Measurements from ENCODE around the gene NTM.
A peak's percentile ranks its signal among the peaks of the same experiment; 100 is the strongest.
"Not testable (repeated sequence)": the region's sequence is repeated elsewhere in the genome, so short reads cannot be mapped to it uniquely, and the experiment has no call there.

The NTM gene

DNA sequence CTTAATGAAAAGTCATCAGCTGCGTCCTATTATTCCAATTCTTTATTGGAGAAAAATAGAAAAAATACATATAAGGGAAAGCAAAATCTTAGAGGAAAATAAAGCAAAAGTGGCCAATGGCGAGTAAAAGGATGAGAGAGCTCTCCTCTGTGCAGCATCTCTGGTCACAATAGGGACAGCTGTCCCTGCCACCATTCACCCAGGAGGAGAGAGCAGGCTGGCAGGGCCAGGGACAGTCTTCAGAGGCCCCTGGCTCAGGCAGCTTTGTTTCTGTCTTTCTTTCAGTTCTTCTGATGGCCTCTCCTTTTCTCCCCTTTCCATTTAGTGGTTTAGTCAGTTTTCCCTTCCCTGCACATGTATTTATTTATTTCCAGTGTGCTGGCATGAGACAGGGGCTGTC lies 941.3 kb downstream of the NTM start:
- no peak overlapping the region for H3K4me3 ChIP-seq (ENCODE audit: low read depth, low read length)
- TF ChIP-seq, protein P1, sequence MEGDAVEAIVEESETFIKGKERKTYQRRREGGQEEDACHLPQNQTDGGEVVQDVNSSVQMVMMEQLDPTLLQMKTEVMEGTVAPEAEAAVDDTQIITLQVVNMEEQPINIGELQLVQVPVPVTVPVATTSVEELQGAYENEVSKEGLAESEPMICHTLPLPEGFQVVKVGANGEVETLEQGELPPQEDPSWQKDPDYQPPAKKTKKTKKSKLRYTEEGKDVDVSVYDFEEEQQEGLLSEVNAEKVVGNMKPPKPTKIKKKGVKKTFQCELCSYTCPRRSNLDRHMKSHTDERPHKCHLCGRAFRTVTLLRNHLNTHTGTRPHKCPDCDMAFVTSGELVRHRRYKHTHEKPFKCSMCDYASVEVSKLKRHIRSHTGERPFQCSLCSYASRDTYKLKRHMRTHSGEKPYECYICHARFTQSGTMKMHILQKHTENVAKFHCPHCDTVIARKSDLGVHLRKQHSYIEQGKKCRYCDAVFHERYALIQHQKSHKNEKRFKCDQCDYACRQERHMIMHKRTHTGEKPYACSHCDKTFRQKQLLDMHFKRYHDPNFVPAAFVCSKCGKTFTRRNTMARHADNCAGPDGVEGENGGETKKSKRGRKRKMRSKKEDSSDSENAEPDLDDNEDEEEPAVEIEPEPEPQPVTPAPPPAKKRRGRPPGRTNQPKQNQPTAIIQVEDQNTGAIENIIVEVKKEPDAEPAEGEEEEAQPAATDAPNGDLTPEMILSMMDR (IDR thresholded peaks at IDR 0.05; ENCODE audit: low read depth, low read length), result no peak
- DNase-seq (ENCODE audit: low read depth, low spot score), result no peak
- in situ Hi-C loops (cut with HindIII; ENCODE audit: low sequenced_read_pairs), result no loop called here

DNA sequence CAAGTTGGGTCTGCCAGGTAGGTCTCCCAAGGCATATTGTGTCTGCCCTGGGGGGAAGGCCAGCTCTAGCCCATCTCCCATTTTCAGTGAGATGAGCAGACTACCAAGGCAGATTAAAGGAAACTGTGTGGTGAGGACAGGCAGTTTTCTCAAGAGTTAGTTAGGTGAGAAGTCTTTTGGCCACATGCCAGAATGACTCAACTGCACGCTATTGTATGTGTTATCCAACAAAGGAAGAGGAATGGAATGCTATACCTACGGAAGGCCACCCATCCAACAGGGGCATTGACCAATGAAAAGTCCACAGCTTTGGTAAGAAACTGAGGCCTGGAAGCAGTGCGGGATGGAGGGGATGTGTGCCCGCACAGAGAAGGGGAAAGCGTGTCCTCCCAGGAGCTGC lies 941.7 kb downstream of the NTM start:
- TF ChIP-seq, protein P1 (IDR thresholded peaks at IDR 0.05; ENCODE audit: low read depth, low read length), result no peak
- in situ Hi-C loops (cut with HindIII; ENCODE audit: low sequenced_read_pairs), result no loop called here
- peak; percentile 82 for DNase-seq (ENCODE audit: low read depth, low spot score)
- no peak overlapping the region for H3K4me3 ChIP-seq (ENCODE audit: low read depth, low read length)

DNA sequence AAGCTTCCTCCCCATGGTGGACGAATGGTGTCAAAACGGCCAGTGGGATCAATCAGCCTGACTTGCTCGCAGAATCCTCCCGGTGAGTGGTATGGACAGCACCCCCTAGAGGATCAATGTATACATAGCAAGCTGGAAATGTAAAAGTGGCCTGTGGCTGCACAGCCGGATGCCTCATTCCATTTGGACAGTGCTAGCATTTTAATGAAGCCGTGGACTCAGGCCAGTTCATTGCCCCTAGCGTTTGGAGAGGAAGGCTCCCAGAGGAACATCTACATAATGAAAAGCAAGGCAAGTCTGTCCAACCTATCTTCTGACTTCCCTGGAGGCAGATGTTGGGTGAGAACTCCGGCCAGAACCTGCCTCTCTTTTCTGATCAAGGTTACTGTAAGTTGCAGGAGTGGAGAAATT lies 942.3 kb downstream of the NTM start:
- TF ChIP-seq, protein P1 (IDR thresholded peaks at IDR 0.05; ENCODE audit: low read depth, low read length), result peak; percentile 72
- in situ Hi-C loops (cut with HindIII; ENCODE audit: low sequenced_read_pairs), result no loop called here
- H3K4me3 ChIP-seq (ENCODE audit: low read depth, low read length), result no peak overlapping the region
- DNase-seq (ENCODE audit: low read depth, low spot score), result no peak

DNA sequence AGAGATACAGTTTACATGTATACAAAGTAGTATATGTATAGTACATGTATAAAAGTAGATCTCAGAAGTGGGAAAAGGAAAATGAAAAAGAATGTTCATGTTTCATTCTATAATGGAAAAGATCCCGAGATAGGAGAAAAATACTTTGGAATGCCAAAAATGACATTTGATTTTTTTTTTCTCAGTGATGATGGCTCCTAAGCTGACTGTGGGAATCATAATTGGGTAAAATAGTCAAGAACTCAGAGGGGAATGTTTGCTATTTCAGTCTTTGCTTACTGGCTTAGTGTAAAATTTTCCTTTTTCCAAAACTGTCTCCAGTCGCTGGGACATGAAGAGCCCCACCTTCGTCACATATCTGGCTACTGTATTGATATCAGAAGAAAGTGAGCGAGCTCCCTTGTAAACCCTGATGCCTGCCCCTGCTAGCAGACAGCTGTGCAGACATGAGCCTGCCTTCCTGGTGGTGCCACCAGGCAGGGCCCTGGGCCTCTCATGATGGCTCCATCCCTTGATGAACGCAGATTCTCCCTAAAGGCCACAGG lies 944.6 kb downstream of the NTM start:
- H3K4me3 ChIP-seq (ENCODE audit: low read depth, low read length), result no peak overlapping the region
- in situ Hi-C loops (cut with HindIII; ENCODE audit: low sequenced_read_pairs), result no loop called here
- no peak for DNase-seq (ENCODE audit: low read depth, low spot score)
- TF ChIP-seq, protein P1 (IDR thresholded peaks at IDR 0.05; ENCODE audit: low read depth, low read length), result no peak

DNA sequence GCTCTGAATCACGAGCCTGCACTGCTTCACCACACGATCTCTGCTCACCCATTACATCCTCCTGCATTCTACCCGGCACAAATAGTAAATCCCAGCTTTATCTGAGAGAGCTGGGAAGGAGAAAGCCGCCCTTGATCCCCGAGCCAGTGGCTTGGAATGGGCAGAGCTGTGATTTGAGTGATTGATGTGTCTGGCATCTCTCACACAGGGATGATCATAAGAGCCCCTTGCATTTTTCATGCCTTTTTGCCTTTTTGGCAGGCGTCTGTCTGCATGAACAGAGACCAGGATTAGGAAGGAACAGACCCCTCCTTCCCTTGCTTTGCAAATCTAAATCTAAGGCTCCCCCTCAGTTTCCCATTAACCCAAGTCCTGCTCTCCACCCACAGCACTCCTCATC lies 945.3 kb downstream of the NTM start:
- H3K4me3 ChIP-seq (ENCODE audit: low read depth, low read length), result no peak overlapping the region
- in situ Hi-C loops (cut with HindIII; ENCODE audit: low sequenced_read_pairs), result no loop called here
- TF ChIP-seq, protein P1 (IDR thresholded peaks at IDR 0.05; ENCODE audit: low read depth, low read length), result no peak
- no peak for DNase-seq (ENCODE audit: low read depth, low spot score)

DNA sequence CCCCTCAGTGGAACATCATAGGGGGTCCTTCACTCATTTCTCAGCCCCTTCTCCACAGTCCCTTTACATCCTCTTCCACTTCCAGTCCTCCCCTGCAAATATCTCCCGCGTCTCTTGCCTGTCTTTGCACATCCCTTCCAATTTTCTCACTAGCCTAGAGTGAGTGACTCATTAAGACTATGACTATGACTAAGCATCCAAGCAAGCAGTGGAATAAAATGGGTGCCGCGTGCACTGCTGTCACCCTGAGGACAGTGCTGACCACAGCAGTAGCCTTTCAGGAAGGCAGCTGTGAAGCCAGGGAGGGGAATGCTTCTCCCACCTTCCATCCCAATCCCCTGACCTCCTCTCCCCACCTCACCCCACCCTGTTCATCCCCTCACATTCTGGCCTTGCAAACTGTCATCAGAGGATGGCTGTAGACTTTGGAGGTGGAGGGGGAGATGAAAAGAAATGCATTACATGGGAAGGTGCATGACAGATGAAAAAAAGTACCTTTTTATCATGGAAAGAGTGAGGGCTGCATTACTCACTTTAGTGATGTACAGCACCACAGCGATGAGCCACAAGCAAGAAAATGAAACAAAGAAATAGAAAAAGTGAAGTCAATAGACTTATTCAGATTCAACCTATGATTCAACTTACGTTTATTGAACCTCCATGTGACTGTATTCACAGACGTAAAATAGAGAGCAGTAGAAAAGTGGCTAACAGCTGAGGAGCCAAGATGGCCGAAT lies 948.2 kb downstream of the NTM start:
- in situ Hi-C loops (cut with HindIII; ENCODE audit: low sequenced_read_pairs), result no loop called here
- no peak overlapping the region for H3K4me3 ChIP-seq (ENCODE audit: low read depth, low read length)
- TF ChIP-seq, protein P1 (IDR thresholded peaks at IDR 0.05; ENCODE audit: low read depth, low read length), result peak; percentile 21
- peak; percentile 72 for DNase-seq (ENCODE audit: low read depth, low spot score)

DNA sequence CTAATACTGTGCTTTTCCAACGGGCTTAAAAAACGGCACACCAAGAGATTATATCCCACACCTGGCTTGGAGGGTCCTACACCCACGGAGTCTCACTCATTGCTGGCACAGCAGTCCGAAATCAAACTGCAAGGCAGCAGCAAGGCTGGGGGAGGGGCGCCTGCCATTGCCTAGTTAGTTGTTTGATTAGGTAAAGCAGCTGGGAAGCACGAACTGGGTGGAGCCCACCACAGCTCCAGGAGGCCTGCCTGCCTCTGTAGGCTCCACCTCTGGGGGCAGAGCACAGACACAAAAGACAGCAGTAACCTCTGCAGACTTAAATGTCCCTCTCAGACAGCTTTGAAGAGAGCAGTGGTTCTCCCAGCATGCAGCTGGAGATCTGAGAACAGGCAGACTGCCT lies 949.0 kb downstream of the NTM start:
- DNase-seq (ENCODE audit: low read depth, low spot score); H3K4me3 ChIP-seq (ENCODE audit: low read depth, low read length); in situ Hi-C loops (cut with HindIII; ENCODE audit: low sequenced_read_pairs): not testable (repeated sequence)

Measured in astrocyte of the spinal cord (primary cell).